GM20000 (cell line): Measurements from ENCODE around the gene FER.

Experiments used
- DNase-seq: peaks from one replicate; pipeline ENCODE4 v3.0.0; 2012; ENCODE audit warnings: low spot score
- TF ChIP-seq, protein P1 (sequence below): IDR thresholded peaks from 2 replicates; pipeline ENCODE4 v1.5.1; 2012; ENCODE audit warnings: mild to moderate bottlenecking, control low read depth; ENCODE audit errors: extremely low read depth, missing control alignments

Gene FER

DNA sequence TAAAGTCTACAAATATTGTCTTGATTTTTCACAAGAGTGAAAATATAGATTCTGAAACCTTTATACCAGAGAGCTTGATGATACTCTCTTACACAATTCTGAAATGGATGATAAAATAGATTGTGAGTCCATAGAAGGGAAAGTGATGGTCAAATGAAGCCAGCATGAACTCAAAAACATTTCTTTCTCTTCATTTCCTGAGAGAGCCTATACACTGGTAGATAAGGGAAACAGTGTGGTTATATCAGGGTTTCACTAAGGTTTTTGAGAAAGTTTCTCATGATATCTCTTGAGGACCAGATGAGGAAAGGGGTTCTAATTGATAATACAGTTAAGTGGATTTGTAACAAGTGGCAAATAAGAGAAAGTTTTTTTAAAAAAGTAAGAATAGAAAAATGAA, 407.9 kb downstream of the FER start:
- peak; percentile 4 for DNase-seq
- TF ChIP-seq, protein P1, sequence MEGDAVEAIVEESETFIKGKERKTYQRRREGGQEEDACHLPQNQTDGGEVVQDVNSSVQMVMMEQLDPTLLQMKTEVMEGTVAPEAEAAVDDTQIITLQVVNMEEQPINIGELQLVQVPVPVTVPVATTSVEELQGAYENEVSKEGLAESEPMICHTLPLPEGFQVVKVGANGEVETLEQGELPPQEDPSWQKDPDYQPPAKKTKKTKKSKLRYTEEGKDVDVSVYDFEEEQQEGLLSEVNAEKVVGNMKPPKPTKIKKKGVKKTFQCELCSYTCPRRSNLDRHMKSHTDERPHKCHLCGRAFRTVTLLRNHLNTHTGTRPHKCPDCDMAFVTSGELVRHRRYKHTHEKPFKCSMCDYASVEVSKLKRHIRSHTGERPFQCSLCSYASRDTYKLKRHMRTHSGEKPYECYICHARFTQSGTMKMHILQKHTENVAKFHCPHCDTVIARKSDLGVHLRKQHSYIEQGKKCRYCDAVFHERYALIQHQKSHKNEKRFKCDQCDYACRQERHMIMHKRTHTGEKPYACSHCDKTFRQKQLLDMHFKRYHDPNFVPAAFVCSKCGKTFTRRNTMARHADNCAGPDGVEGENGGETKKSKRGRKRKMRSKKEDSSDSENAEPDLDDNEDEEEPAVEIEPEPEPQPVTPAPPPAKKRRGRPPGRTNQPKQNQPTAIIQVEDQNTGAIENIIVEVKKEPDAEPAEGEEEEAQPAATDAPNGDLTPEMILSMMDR, result no peak

DNA sequence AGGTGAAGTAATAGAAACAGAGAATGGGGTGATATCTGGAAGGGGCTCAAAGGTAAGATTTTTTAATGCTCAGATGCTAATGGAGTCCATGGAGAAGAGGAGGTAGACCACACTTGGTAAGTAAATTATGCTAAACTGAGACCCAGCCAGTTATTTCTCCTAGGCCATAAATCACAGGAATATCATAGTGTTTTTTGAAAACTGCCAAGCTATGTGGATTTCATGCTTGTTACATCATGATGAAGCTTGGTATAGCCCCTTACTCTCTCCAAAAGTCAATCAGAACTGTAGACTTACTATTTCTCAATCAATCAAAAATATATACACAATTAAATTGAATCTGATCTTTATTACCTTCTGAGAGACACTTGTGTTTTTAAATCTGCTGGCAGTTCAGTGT, 409.2 kb downstream of the FER start:
- TF ChIP-seq, protein P1, result no peak
- no peak for DNase-seq

DNA sequence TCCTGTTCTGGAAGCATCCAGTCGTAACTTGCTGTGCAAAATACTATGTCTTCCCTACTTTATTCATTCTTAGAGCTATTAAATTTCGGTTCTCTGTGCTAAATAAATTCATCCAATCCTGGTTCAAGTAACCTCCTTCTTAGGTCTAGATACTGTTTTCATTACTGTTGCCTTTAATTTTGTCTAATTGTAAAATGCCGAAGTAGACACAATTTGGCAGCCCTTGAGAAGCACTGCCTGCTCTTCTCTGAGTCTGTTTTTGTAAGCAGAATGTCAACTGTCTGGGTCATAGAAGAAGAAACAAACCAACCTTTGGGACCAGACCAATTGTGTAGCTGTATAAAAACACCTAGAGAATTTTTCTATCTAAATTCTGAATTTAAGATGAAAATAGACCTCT, 412.8 kb downstream of the FER start:
- DNase-seq, result no peak
- TF ChIP-seq, protein P1, result no peak

DNA sequence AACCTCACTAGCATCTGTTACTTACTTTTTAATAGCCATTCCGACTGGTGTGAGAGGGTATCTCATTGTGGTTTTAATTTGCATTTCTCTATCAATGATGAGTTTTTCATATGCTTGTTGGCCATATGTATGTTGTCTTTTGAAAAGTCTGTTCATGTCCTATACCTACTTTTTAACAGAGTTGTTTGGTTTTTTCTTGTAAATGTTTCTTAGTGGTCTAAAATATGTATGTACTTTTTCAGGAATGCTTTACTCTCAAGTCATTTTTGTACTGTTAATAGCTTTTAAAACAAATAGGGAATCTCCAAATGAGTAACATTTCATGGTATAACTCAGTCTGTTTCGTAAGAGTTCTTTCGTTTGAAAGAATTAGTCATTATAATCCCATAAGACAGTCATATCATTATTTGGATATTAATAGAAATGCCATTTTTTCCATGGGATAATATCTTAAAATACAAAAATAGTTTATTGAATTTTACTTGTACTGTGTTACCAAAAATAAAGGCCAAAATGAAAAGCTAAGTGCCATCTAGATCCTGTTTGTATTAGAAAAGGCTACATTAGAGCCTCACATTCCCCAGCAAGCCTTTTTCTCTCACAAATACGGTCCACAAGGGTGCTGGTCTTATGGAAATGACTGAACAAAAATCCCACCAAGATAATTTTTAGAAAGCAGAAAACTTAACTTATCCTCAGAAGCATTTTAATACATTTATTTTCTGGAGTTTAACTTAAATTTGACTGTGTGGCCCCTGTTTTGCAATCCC, 414.4 kb downstream of the FER start:
- DNase-seq, result peak; percentile 5
- TF ChIP-seq, protein P1, result no peak

DNA sequence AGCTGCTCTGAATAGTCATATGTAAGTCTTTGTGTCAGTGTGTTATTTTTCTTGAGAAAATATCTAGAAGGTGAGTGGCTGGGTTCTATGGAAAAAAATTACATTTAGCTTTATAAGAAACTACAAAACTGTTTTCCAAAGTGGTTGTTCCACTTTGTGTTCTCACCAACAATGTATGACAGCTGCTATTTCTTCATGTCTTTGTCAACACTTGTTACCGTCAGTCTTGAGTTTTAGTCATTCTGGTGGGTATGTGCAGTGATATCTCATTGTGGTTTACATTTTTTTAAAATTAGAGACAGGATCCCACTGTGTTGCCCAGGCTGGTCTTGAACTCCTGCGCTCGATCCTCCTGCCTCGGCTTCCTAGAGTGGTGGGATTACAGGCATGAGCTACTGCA, 415.6 kb downstream of the FER start:
- TF ChIP-seq, protein P1, result no peak
- no peak for DNase-seq

DNA sequence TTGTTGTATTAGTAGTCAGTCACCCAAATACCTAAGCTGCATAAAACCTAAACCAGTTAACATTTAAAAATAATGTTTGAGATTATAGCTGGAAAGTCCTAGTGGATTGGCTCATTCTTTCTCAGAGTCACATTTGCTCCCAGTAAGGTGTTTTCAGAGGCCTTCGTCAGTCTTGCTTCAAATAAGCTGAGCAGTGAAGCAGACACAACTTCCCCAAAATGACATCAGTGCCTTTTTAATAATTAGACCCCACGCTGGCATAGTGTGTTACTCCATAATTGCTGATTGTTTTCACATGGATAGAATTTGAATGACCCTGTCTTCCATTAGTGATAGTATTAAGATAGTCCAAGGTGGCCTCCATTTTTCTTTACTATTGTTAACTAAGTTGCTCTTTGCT, 416.3 kb downstream of the FER start:
- TF ChIP-seq, protein P1, result no peak
- no peak for DNase-seq

DNA sequence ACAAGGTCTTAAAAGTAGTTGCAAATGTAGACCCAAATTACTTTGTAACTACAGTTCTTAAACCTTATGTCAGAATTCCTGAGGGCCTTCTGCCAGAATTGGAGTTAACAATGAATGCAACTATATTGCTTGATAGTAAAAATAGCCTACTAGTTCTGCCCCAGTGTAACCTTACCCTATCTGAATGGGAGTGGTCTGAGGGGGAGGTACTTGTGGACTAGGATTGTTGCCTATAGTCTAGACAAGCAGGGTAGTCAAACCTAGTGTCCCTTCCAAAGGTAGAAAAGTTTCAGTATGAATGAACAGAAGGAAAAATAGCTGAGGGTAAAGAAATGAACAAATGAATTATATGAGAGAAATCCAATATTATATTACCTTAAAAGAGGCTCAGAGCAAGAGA, 419.9 kb downstream of the FER start:
- DNase-seq, result no peak
- TF ChIP-seq, protein P1, result no peak
